ENCODE measurements around the gene ADGRL3.

GRCh38 chr4:61299316-61299715 lies 99.2 kb downstream of the ADGRL3 start:
- TF ChIP-seq ZNF175 (tag by site-specific recombination; IDR thresholded peaks at IDR 0.05): no peak
- no peak for TF ChIP-seq CTCF (tag by site-specific recombination; IDR thresholded peaks at IDR 0.05)
- no peak for TF ChIP-seq TCF7L2 (IDR thresholded peaks at IDR 0.05; ENCODE audit: borderline replicate concordance, low read depth, low read length)
- TF ChIP-seq ZEB2 (tag by site-specific recombination; IDR thresholded peaks at IDR 0.05): no peak
- no peak for TF ChIP-seq PRDM2 (tag by site-specific recombination; IDR thresholded peaks at IDR 0.05; ENCODE audit: borderline replicate concordance)
- no peak for TF ChIP-seq ZNF792 (tag by site-specific recombination; IDR thresholded peaks at IDR 0.05)
- TF ChIP-seq ZSCAN5A (tag by site-specific recombination; IDR thresholded peaks at IDR 0.05): no peak
- TF ChIP-seq ZNF18 (tag by site-specific recombination; IDR thresholded peaks at IDR 0.05): no peak
- TF ChIP-seq ZNF623 (tag by site-specific recombination; IDR thresholded peaks at IDR 0.05): no peak
- no peak for TF ChIP-seq ZNF768 (tag by site-specific recombination; IDR thresholded peaks at IDR 0.05)
- no peak for TF ChIP-seq GLI2 (tag by site-specific recombination; IDR thresholded peaks at IDR 0.05; ENCODE audit: borderline replicate concordance, low read depth)

Data from HEK293 (cell line).